Choroid plexus epithelial cell (primary cell): ENCODE results near the gene SLBP.
A peak's percentile ranks its signal among the peaks of the same experiment; 100 is the strongest.

ENCODE experiments used
- DNase-seq: peaks from one replicate; pipeline ENCODE4 v3.0.0-alpha.2; 2010; ENCODE audit warnings: low read depth
- H3K4me3 ChIP-seq: 2 replicates; pipeline ENCODE4 v1.5.1; 2011; ENCODE audit warnings: low read depth, mild to moderate bottlenecking, control low read depth, low read length, moderate library complexity
- TF ChIP-seq, protein P1 (sequence below): conservative IDR thresholded peaks from 2 replicates; pipeline ENCODE4 v1.5.1; 2011; ENCODE audit warnings: low read depth, mild to moderate bottlenecking, control low read depth, inconsistent platforms, low read length, moderate library complexity

SLBP gene

DNA sequence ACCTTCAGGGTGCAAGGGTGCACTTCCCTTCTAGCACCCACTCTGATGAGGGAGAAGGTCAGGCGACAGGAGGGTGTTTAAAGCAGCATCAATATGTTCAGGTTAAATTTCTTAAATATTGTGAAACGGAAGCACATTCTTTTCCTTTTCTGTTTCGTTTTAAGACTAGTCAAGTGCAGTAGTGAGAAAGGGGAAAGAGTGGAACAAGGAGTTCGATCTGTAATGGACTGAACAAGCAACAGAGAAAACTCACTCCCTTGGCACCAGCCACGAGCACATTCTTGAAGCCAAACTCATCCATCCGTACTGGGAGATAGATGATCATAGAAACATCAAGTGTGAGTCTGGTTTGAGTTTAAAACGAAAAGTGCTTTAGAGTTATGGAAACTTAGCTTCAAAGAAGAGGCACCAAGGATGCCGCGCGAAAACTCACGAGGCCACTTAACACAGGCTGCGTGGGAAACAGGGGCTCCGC is 28.8 kb downstream of the SLBP start:
- H3K4me3 ChIP-seq = peak overlapping the region; percentile 62
- TF ChIP-seq, protein P1, sequence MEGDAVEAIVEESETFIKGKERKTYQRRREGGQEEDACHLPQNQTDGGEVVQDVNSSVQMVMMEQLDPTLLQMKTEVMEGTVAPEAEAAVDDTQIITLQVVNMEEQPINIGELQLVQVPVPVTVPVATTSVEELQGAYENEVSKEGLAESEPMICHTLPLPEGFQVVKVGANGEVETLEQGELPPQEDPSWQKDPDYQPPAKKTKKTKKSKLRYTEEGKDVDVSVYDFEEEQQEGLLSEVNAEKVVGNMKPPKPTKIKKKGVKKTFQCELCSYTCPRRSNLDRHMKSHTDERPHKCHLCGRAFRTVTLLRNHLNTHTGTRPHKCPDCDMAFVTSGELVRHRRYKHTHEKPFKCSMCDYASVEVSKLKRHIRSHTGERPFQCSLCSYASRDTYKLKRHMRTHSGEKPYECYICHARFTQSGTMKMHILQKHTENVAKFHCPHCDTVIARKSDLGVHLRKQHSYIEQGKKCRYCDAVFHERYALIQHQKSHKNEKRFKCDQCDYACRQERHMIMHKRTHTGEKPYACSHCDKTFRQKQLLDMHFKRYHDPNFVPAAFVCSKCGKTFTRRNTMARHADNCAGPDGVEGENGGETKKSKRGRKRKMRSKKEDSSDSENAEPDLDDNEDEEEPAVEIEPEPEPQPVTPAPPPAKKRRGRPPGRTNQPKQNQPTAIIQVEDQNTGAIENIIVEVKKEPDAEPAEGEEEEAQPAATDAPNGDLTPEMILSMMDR = no peak
- DNase-seq = peak; percentile 94

- no peak for DNase-seq
- TF ChIP-seq, protein P1 = no peak
- peak overlapping the region; percentile 46 for H3K4me3 ChIP-seq
These were observed 29.3 kb downstream of the SLBP start for GRCh38 chr4:1682860-1683259.

DNA sequence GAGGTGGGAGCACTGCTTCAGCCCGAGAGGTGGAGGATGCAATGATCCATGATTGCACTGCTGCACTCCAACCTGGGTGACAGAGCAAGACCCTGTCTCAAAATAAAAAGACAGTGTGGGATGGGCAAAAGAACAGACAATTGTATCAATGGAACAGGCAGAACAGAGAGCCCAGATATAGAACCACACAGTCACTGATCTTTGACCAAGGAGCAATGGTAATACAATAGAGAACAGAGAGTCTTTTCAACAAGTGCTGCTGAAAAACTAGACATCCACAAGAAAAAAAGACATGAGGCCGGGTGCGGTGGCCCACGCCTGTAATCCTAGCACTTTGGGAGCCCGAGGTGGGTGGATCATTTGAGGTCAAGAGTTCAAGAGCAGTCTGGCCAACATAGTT is 33.9 kb downstream of the SLBP start:
- no peak for DNase-seq
- H3K4me3 ChIP-seq = no peak overlapping the region
- TF ChIP-seq, protein P1 = no peak

DNA sequence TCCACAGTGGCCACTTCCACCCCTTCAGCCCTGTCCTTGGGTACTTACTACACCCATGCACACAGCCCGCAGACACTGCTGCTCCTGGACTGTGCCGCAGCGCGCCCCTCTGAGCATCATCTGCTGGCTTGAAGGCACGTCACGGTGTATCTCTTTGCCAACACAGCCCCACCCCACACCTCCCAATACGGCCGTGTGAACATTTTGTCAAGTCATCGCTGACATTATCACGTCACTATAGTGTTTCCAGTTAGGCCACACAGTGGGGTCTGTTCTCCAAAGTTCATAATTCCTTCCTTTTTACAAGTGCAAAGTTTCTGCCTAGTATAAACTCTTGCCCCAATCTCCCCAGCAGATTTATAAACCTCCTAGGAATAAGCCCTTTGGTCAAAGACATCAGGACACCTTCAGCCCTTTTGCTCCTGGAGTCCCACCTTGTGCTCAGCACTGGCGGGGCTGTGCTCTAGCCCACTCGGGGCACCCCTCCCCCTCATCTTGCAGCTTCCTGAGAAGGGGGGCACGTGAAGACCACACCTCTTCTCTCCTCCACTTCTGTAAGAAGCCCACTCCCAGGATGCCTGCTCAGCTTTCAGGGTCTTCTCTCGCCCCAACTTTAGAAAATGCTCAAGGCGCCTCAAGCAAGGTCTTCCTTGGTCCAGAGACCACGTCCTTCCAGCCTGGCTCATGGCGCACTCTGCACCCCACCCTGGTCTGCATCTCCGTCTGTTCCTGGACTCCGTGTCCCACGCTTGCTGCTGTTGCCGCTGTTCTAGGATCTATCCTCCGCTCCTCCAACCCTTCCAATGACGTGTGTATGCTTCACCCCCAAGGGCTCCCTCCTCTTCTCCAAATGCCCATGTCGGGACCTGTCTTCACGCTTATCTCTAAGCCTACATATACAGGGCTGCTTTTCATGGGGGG is 35.3 kb downstream of the SLBP start:
- TF ChIP-seq, protein P1 = no peak
- DNase-seq = no peak
- H3K4me3 ChIP-seq = no peak overlapping the region

- DNase-seq = no peak
- TF ChIP-seq, protein P1 = no peak
- H3K4me3 ChIP-seq = no peak overlapping the region
These were observed 36.3 kb downstream of the SLBP start for GRCh38 chr4:1675802-1676137.

DNA sequence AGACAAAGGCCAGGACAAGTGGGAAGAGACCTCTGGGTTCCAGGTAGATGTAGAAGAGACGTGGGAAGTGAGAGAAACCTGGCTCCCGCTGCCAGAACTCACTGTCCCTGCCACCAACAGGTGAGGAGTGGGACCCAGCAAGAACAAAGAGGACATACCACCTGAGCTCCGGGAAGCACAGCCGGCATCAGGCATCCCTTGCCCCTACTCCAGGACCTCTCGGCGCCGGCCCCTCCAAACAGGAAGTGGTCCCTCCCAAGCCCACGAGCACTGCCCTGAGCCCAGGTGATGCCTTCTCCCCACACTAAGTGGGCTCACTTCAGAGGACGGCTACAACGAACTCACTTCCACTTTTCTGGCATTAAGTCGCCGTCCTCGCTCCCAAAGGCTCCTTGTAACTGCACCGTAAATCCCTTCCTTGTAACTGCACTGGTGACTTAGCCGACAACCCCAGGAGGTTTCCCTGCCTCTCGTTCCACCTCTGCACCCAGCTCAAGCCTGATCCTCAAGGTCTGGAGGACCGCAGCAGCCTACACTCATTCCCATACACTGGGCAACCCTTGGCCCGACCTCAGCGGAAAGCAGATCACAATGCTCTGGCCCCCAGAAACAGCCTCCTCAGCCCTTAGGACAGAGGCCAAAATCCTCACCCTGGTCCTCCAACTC is 36.9 kb downstream of the SLBP start:
- TF ChIP-seq, protein P1 = no peak
- H3K4me3 ChIP-seq = no peak overlapping the region
- DNase-seq = no peak

DNA sequence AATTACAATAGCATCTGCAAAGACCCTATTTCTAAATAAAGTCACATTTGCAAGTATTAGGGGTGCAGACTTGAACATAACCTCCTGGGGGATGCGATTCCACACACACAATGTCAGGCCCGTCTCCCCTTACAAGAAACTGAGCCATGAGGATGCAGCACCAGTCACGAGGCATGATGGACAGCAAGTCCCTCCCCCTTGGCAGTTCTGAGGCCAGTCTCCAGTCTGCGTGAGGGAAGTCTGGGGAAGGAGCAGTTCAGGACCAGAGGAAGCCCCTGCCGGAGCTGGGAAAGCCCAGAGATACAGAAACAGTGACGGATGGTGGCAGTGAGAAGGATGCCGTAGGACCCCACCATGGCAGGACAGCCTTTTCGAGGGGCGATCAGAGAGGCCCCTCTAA is 37.4 kb downstream of the SLBP start:
- no peak overlapping the region for H3K4me3 ChIP-seq
- peak; percentile 48 for DNase-seq
- TF ChIP-seq, protein P1 = no peak
